GM21423 (cell line): ENCODE measurements around the gene RTP3.
"Not testable (repeated sequence)": the region's sequence is repeated elsewhere in the genome, so short reads cannot be mapped to it uniquely, and the experiment has no call there.

Experiments
- ATAC-seq: cut with Tn5 transposase; IDR thresholded peaks from one replicate; pipeline ENCODE4 v1.9.1; 2021; ENCODE audit warnings: mild to moderate bottlenecking, moderate library complexity; ENCODE audit not compliant: unreplicated experiment

Gene RTP3

GRCh38 chr3:46490338-46491084, 7.3 kb upstream of the RTP3 start:
- ATAC-seq, result no peak

- ATAC-seq, result no peak
Measured at GRCh38 chr3:46491089-46492070, 6.4 kb upstream of the RTP3 start.

GRCh38 chr3:46492890-46493547, 4.8 kb upstream of the RTP3 start:
- no peak for ATAC-seq

GRCh38 chr3:46494491-46494890, 3.3 kb upstream of the RTP3 start:
- ATAC-seq, result not testable (repeated sequence)

- ATAC-seq, result no peak
Measured at GRCh38 chr3:46495901-46496456, 1.8 kb upstream of the RTP3 start.

GRCh38 chr3:46496746-46497555, 825 bp upstream of the RTP3 start:
- no peak for ATAC-seq

- no peak for ATAC-seq
Measured at GRCh38 chr3:46498916-46499519, 1.2 kb downstream of the RTP3 start.

GRCh38 chr3:46500656-46501635, 3.2 kb downstream of the RTP3 start:
- peak; percentile 44 for ATAC-seq

GRCh38 chr3:46501702-46502101, 3.9 kb downstream of the RTP3 start:
- ATAC-seq, result no peak

- ATAC-seq, result no peak
Measured at GRCh38 chr3:46503200-46503874, 5.6 kb downstream of the RTP3 start.

GRCh38 chr3:46504789-46505188, 7.0 kb downstream of the RTP3 start:
- ATAC-seq, result no peak

- no peak for ATAC-seq
Measured at GRCh38 chr3:46505953-46506352, 8.2 kb downstream of the RTP3 start.

GRCh38 chr3:46506526-46506925, 8.8 kb downstream of the RTP3 start:
- no peak for ATAC-seq

GRCh38 chr3:46508850-46509591, 11.2 kb downstream of the RTP3 start:
- no peak for ATAC-seq

GRCh38 chr3:46509661-46510187, 11.9 kb downstream of the RTP3 start:
- ATAC-seq, result no peak

- no peak for ATAC-seq
Measured at GRCh38 chr3:46512191-46512749, 14.5 kb downstream of the RTP3 start.

GRCh38 chr3:46516521-46516920, 18.7 kb downstream of the RTP3 start:
- ATAC-seq, result no peak
